Activated CD8-positive, alpha-beta memory T cell treated with anti-CD3 and anti-CD28 coated beads, Interleukin-2, amount 50 U/mL, for 48 hours (primary cell): ENCODE data around the gene PSMD1.
A peak's percentile ranks its signal among the peaks of the same experiment; 100 is the strongest.

ENCODE experiments used
- DNase-seq: peaks from one replicate; pipeline ENCODE4 v3.0.0-alpha.2; 2020

Gene PSMD1

DNA sequence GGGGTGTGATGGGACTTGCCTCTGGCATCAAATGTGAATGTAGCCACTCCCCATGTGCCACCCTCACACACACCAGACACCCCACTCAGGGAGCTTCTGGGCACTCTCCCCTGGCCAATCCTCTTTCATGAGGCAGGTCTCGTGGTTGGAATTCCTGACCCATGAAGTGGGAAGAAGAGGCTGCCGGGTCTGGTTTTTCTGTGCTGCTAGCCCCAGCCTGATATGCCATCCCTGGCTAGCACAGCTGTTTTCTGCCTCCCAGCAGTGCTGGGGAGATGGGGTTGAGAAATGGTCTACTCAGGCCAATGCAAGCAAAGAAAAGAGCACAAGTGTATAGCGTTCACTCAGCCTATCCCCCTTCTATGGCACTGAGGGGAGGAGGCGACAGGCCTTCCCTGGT, 20.5 kb upstream of the PSMD1 start:
- DNase-seq: no peak

DNA sequence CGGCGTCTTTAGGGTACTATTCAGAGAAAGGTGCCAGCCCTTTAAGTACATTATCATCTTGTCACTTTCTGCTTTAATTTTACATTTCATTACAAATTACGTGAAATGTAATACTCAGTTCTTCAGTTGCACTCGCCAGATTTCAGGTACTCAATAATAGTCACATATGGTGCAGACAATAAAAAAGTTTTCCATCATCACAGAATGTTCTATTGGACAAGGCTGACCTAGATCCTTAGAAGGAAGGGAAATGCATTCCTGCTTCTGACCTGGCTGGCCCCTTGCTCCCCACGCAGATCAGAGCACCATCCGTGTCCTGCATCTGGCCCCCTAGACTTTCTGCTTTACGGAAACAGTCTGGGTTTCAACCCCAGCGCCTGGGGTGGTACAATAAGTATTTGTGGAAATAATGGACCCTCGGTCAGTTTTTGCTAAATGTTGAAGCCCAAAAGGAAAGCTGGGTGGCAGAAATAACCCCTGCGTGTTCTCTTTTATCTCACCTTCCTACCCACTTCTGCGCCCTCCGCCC, 20.0 kb upstream of the PSMD1 start:
- DNase-seq: no peak

DNA sequence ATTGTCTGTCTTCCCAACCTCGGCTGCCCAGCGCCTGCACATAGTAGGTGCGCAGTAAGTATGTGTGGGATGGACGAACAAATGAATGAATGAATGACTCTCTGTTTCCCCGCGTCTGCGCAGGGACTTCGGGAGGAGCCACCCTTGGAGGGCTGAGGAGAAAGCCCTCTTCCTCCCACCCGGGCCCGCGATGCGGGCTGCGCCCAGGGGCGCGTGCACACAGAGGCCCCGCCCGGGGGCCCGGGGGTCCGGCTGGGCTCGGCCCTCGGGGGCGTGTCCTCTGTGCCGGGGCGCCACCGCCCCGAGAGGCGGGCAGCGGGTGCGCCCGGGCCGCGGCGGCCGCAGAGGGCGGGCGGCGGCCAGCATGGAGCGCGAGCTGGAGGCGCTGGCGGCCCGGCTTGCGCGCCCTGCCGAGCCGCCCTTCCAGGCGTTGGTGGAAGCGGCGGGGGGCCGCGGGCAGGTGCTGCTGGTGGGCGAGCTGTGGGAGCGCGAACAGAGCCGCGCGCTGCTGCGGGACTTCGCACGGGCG, 19.4 kb upstream of the PSMD1 start, which contains the start of gene C2orf72:
C2orf72 (plus strand) TSS at position 322 of the 529 bp plus-strand sequence; CDS start at position 365, 43 bp downstream.
- DNase-seq: no peak

DNA sequence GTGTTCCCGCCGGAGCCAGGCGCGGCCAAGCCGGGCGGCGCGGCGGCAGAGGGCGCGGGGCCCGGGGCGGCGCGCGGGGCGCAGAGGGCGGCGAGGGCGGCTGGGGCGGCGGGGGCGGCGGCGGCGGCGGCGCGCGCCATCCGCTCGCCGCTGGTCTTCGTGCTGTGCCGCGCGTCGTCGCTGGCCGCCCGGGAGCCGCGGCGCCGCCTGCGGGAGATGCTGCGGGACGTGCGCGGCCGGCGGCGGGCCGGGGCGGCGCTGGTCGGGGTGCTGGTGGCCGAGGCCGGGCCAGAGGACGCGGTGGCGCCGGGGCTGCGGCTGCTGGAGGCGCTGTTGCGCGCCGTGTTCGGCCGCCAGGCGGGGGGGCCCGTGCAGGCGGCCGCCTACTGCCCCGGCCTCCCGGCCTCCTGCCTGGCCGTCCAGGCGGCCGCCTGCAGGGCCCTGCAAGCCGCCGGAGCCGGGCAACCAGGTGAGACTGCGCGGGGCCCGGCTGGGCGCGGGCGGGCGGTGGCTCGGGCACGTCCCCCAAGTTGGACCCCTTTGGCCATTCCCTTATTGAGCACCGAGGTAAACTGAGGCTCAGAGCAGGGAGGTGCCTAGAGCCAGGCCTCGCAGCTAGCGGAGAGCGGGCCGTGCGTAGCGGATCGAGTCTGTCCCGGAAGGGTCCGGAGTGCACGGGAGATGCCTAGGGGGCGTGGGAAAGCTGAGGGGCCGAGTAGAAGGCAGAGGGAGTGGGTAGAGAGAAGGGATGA, 18.8 kb upstream of the PSMD1 start:
- no peak for DNase-seq

DNA sequence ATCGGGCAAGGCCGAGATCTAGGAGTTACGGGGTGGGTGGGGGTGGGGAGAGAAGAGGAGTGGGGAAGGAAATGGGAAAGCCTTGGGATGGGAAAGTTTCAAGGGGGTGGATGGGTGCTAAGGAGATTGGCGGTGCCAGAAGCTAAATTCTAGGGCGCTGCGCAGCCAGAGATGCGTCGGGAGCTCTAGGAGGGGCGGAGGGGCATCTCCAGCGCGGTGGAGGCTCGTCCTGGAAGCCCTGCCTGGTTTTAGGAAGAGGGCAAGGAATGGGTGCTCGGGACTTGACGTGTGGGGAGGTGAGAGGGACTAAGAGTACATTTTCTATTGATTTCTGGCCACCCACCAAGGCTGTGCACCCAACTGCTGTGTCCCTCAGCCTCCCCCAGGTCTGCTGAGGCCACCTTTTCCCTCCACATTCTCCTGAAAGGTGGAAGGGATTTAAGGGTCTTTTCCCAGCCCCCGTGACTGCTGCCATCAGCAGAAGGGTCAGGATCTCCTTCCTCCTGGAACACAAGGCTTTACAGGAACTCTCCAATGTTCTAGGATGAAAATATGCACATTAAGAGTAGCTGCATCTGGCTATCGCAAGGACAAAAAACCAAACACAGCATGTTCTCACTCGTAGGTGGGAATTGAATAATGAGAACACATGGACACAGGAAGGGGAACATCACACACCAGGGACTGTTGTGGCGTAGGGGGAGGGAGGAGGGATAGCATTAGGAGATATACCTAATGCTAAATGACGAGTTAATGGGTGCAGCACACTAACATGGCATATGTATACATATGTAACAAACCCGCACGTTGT, 18.0 kb upstream of the PSMD1 start:
- DNase-seq: no peak

DNA sequence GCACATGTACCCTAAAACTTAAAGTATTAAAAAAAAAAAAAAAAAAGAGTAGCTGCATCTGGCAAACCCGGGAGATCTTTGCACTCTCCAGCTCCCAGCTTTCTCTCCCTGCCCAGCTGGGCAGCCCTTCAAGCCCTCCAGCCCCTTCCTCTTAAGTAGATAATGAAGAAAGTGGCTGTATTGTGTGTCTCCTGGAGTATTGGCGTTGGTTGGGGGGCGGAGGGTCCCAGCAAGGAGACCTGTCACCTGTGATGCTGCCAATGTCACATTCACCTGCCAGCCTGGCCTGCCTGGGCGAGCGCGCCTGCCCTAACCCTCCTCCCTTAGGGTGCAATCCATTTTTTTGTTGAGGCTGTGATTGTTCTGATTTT, 17.4 kb upstream of the PSMD1 start:
- DNase-seq: no peak

DNA sequence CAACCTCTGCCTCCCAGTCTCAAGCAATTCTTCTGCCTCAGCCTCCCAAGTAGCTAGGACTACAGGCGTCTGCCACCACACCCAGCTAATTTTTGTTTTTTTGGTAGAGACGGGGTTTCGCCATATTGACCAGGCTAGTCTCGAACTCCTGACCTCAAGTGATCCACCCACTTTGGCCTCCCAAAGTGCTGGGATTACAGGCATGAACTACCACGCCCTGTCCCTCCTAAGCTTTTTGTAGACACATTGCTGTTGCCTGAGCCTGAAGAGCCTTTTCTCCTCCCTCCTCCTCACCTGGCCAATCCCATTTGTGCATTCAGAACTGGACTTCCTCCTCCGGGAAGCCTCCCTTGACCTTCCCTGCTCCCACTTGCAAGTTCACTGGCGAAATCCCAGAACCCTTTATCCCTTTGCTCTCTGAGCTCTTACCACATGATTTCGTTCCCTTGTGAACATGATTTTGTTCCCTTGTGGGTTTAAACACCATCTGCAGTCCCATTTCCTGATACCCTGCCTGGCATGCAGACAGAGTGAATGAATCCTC, 16.8 kb upstream of the PSMD1 start:
- DNase-seq: no peak

DNA sequence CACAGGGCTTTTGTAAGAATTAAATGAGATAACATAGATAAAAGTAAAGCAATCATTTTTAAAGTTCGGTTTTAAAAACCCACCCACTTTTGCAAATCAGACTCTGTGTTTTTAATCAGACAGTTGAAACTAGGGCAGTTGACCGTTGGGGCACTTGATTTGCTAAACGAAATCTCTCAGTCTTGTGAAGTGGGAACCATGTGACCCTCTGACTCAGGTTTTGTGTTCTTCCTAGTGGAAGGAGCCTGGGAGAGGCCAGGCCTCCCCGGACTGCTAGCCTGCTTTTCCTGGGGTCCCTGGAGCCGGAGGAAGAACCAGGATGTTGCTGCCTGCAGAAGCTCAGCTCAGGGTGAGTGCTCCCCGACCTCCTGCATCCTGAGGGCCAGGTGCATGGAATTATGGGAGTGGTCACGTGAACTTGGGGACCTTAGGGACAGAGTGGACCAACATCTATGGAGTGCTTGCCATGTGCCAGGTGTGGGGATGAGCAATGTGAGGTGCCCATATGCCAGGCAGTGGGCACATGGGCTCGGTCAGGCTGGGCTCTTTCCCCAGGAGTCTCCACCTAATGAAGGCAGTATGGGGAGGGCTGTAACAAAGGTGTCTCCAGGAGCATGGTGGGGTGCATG, 15.5 kb upstream of the PSMD1 start:
- no peak for DNase-seq

DNA sequence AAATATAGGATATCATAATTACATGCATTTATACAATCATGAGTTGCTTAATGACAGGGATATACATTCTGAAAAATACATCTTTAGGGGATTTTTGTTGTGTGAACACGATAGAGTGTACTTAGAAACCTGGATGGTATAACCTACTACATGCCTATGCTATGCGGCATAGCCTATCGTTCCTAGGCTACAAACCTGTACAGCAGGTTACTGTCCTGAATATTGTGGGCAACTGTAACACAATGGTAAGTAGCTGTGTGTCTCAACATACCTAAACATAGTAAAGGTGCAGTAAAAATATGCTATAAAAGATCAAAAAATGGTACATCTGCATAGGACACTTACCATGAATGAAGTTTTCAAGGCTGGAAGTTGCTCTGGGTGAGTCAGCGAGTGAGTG, 12.9 kb upstream of the PSMD1 start:
- DNase-seq: no peak

DNA sequence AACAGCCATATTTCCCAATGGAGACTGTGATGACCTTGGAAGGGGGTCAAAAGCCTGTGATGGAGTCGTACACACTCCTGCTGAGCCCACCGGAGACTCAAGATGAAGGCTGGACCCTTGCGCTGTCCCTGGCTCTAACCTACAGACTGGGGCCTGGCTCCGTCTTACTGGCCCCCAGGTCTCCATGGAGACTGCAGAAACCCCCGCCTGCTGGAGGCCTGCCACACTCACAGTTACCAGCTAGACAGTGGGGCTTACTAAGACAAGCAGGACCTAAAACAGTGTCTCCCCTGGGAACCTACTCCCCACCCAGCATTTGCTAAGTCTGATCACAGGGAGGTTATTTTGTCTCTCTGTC, 9.8 kb upstream of the PSMD1 start:
- DNase-seq: no peak

DNA sequence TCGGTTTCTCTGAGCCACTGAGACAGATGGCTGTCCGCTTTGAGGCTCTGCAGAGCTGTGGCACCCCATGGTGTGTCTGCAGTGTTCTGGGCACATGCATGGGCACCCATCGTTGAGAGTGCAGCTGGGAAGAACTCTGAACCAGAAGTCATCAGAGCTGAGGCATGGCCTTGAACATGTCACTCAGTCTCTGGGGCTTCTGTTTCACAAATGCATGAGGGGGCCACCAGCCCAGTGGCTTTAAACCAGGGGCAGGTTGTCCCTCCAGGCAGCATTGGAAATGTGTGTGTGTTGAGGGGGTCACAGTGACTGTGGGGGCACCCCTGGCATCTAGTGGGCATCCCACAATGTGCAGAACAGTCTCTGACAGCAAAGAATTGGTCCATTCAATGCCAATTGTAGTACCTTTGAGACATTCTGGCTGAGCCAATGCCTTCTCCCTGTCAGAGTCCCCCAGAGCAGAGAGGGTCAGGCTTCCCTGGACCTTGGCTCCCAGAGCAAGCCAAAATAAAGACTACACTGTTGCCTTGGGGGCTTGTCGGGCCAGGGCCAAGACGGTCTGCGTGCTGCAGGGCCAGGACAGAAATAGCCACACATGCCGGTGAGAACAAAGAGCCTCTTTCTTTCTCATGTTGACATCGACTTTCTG, 9.3 kb upstream of the PSMD1 start:
- DNase-seq: no peak

DNA sequence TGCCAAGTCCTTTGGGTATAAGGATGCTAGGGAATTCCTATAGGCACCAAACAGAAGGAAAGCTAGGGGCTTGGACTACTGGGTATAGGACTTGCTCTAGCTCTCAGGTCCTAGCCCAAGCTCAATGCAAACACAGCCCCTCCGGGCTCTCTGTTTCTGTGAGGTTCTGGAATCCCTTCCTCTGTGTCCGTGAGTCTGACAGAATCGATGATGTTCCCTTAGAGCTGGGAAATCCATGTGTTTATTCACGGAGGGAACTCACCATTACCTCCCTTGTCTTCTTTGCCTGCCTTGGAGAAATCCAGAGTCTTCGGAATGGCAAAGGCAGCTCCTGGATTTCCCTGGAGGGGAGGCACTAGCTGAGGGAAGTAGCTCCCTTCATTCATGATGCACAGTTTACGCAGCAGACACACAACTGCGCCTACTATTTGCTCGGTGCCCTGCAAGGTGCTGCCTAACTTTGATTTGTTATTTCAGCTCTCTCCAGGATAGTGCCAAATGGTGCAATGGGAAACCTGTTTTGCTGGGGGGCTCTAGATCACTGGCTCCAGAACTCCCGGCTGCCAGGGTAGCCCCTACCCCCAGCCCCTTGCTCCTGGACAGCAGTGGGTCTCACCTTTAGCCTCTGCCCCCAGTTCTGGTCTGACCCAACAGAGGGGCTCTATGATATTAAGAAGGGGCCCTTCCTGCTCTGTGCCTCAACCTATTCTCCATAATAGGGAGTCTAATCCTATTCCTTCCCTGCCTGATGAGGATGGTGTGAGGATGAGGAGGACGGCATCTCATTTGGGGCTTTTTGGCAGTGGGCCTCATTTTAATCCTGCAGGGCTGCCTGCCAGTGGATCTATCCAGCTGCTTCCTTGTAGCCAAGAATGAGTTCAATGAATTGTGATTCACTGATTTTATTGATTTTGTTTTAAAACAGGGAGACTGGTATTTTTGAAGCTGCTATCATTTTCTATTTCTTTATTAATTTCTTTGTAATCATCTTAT, 8.4 kb upstream of the PSMD1 start:
- DNase-seq: no peak

DNA sequence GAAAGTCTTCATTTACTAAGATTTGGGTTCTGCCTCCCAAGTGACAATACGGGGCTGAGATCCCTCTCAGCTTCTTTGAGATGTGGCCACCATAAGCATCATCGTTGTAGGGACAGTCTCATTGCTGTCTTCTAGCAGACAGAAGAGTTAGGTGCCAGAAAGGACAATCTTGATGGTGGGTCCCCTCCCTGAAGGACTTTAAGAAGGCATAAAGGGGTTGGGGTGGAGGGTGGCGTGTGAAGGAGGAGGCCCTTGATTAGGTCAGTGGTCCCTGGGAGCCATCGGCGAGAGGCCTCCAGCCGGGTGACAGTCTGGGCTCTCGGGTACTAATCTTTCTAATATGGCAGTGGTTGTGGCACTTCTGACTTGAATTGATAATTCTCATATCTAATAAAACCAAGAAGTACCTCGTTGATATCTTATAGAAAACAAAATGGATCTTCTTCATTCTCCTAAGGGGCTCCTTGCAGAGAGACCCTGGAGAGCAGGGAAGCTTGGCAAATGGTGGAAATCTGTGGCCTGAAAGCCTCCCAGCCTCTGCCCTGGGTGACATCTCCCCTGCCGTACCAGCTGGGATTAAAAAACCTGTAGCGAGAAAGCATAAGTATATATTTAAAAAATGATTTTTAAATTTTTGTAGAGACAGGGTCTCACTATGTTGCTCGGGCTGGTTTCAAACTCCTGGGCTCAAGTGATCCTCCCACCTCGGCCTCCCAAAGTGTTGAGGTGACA, 7.2 kb upstream of the PSMD1 start:
- DNase-seq: no peak

DNA sequence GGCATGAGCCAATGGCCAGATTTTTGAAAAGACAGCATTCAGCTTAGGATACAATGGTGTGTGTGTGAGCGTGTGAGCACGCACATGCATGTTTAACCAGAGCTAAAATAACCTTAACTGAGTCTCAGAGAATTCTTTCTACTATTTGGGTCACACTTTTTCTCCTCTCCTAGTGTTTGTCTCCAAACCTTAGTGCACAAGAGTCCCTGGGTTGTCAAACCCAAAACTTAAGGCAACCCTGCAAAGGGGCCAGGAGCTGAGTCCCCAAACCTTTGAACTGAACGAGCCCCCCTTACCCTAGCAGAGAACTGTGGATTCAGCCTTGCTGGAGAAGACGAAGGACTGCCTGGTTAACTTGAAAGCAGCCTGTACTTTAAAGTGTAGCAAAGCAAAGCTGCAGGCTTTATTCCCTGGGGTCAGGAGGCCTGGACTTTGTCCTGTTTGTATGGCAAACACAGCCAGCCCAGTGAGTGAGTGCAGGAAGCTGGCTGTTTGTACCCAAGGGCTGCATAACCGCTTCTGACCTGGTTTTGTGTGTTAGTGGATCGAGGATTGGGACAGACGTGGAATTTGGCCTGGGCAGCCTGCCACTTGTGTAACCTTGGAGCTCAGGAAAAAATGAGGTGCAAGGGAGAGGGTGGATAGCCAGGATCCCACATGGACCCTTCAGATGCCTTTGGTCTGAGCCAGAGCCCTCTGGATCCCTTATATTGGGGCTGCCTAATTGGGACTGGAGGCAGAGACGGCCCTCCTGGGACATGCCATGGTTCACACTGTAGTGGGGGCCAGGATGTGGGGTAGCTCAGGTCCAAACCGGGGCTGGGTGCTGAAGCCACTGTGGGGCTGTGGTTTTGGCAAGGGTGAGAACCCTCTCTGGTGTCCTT, 6.4 kb upstream of the PSMD1 start:
- DNase-seq: no peak

DNA sequence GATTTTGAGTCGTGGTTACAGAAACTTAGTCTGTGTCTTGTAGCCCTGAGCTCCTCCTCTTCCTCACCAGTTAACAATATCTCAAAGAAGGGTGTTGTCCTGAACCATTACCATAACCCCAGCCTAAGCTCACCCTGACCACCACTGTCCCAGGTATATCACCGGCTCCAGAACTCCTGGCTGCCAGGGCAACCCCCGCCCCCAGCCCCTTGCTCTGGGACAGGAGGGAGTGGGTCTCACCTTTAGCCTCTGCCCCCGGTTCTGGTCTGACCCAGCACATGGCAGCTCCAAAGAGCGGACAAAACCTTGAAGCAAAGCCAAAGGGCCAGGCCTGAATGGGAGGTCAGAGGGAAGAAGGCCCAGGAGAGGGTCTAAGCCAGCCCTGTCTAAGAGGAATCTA, 5.6 kb upstream of the PSMD1 start:
- DNase-seq: no peak

DNA sequence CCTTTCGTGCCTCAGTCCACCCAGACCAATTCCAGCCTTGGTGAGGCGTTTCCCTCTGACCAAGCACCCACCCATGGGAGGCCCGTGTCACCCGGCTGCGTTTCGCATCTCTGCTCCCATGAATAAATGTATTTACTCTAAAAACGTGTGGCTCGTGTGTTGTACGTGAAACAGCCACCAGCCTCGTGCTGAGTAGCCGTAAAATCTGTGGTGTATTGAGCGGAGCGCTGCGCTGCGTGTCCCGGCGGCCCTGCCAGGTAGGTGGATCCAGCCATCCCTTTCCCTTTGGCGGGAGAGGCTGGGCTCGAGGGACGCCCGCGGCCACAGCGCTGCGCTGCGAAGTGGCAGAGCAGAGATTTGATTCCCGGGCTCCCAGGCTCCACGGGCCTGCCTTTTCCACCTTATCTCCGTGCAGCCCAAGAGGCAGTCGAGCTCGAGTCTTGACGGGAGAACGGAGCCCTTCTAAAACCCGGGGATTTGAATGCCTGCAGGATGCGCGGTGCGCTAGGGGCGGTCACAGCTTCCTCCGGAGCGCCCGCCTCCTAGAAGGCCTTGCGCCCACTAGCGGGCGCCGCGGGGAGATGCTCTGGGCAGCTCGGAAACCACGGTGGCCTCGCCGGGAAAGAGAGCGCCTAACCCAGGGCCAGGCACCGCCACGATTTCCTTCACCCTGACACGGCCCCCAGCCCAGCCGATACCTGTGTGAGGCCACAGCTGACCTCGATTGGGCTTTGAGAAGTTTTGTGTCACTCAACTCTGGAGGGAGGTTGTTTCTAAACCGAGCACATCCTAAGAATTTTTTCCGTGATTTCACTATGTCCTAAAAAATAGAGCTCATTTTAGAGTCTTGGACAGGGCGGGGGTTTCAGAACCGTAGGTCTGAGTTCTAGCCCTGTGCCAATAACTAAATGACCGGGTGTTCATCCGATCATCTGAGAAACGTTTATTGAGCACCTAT, 3.9 kb upstream of the PSMD1 start:
- DNase-seq: peak; percentile 92

DNA sequence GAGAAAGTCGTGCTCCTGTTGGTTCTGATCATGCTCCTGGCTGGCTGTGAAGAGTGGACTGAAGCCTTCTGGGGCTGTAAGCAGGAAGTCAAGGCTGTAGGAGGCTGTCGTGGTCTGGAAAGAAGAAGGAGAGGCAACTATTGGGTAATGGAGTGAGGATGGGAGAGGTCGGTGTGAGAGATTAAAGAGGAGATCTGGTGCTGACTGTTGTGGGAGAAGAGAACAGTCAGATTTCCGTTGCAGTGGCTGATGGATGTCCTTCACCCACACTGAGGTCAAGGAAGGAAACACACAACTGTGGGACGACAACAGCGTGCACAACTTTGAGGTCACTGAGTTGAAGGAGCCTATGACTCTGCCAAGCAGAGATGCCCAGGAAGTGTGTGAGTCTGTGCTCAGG, 2.8 kb upstream of the PSMD1 start:
- DNase-seq: no peak

DNA sequence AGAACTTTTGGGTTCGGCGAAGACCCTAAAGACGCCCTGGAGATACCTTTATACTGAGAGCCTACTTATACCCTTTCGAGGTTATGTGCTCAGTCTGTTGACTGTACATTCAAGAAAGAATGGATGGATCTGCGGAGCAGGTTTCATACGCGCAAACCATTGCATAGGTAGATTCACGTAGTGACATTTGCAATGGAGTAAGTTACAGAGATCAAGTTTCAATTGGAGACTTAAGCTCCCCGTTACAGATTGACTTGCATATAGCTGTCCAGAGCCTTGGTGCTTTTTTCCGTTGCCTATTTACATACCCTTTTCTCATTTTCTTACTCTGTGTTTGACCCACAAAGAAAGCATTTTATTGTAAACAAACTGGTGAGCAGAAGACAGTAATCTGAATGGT, 923 bp downstream of the PSMD1 start:
- DNase-seq: no peak
